ENCODE data around the gene LSAMP. TPM values are rescaled to one million over a fixed set of nuclear protein-coding genes. Genes with fewer than 3 reads are reported as not detected.
"Not testable (repeated sequence)": the region's sequence is repeated elsewhere in the genome, so short reads cannot be mapped to it uniquely, and the experiment has no call there.

LSAMP gene
- total RNA-seq, 4 donors from 2014 or later, result 0.30 to 5.5 (median 1.4) TPM

GRCh38 chr3:115800489-115801075 lies 644.7 kb downstream of the LSAMP start:
- intact Hi-C loops (cut with DNase I), result no loop called here
- H3K4me3 ChIP-seq, result no peak overlapping the region
- H3K27me3 ChIP-seq, result no peaks in the 10 kb centered on the region
- no peak for DNase-seq
- H3K4me1 ChIP-seq, result peaks cover 0 to 5% (median 4%) of the 10 kb centered on the region in 3 donors
- no peaks in the 10 kb centered on the region for H3K9me3 ChIP-seq
- 41 to 76% methylated on average over 4 of the region's 4 CpGs for WGBS, 2 donors
- TF ChIP-seq POLR2A (IDR thresholded peaks at IDR 0.05), result no peak
- TF ChIP-seq, protein P1, sequence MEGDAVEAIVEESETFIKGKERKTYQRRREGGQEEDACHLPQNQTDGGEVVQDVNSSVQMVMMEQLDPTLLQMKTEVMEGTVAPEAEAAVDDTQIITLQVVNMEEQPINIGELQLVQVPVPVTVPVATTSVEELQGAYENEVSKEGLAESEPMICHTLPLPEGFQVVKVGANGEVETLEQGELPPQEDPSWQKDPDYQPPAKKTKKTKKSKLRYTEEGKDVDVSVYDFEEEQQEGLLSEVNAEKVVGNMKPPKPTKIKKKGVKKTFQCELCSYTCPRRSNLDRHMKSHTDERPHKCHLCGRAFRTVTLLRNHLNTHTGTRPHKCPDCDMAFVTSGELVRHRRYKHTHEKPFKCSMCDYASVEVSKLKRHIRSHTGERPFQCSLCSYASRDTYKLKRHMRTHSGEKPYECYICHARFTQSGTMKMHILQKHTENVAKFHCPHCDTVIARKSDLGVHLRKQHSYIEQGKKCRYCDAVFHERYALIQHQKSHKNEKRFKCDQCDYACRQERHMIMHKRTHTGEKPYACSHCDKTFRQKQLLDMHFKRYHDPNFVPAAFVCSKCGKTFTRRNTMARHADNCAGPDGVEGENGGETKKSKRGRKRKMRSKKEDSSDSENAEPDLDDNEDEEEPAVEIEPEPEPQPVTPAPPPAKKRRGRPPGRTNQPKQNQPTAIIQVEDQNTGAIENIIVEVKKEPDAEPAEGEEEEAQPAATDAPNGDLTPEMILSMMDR (IDR thresholded peaks at IDR 0.05), result no peak
- H3K36me3 ChIP-seq, result no peaks in the 10 kb centered on the region
- H3K27ac ChIP-seq, result no peak overlapping the region

- H3K4me3 ChIP-seq; H3K4me1 ChIP-seq; intact Hi-C loops (cut with DNase I); H3K36me3 ChIP-seq; DNase-seq; H3K27ac ChIP-seq; H3K9me3 ChIP-seq; H3K27me3 ChIP-seq: not testable (repeated sequence)
- WGBS, 2 donors, result 74 to 91% methylated on average over 5 to 7 of the region's 7 CpGs
Observed at GRCh38 chr3:115800065-115800464, 645.2 kb downstream of the LSAMP start.

- TF ChIP-seq, protein P1 (IDR thresholded peaks at IDR 0.05), result no peak
- TF ChIP-seq POLR2A (IDR thresholded peaks at IDR 0.05), result no peak
- H3K4me3 ChIP-seq, result no peak overlapping the region
- intact Hi-C loops (cut with DNase I), result no loop called here
- 65 to 67% methylated on average over 6 of the region's 6 CpGs for WGBS, 2 donors
- no peaks in the 10 kb centered on the region for H3K36me3 ChIP-seq
- peaks cover 0 to 22% (median 0%) of the 10 kb centered on the region in 3 donors for H3K4me1 ChIP-seq
- H3K27me3 ChIP-seq, result no peaks in the 10 kb centered on the region
- H3K27ac ChIP-seq, result no peak overlapping the region
- no peak for DNase-seq
- H3K9me3 ChIP-seq, result no peaks in the 10 kb centered on the region
Observed at GRCh38 chr3:115792206-115792955, 652.9 kb downstream of the LSAMP start.

DNA sequence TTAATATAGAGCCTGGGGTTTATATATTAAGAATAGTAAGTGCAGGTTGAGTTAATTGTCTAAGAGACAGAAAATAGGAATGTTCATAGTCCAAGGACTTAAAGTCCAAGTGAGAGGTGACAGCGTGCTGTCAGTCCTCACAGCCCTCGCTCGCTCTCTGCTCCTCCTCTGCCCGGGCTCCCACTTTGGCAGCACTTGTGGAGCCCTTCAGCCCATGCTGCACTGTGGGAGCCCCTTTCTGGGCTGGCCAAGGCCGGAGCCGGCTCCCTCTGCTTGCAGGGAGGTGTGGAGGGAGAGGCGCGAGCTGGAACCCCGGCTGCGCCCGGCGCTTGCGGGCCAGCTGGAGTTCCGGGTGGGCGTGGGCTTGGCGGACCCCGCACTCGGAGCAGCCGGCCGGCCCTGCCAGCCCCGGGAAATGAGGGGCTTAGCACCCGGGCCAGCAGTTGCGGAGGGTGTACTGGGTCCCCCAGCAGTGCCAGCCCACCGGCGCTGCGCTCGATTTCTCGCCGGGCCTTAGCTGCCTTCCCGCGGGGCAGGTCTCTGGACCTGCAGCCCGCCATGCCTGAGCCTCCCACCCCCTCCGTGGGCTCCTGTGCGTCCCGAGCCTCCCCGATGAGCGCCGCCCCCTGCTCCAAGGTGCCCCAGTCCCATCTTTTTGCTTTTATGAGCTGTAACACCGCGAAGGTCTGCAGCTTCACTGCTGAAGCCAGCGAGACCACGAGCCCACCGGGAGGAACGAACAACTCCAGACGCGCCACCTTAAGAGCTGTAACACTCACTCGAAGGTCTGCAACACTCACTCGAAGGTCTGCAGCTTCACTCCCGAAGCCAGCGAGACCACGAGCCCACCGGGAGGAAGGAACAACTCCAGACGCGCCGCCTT lies 653.8 kb downstream of the LSAMP start:
- H3K4me3 ChIP-seq; intact Hi-C loops (cut with DNase I); DNase-seq; H3K27ac ChIP-seq; H3K36me3 ChIP-seq; H3K27me3 ChIP-seq; H3K9me3 ChIP-seq: not testable (repeated sequence)
- WGBS, 2 donors, result 88 to 93% methylated on average over 3 to 13 of the region's 55 CpGs
- H3K4me1 ChIP-seq, result peaks cover 0 to 22% (median 0%) of the 10 kb centered on the region in 3 donors

- H3K9me3 ChIP-seq, result no peaks in the 10 kb centered on the region
- H3K4me1 ChIP-seq, result peaks cover 0 to 22% (median 0%) of the 10 kb centered on the region in 3 donors
- intact Hi-C loops (cut with DNase I), result no loop called here
- no peak overlapping the region for H3K4me3 ChIP-seq
- 14 to 18% methylated on average over 3 of the region's 3 CpGs for WGBS, 2 donors
- TF ChIP-seq, protein P1 (IDR thresholded peaks at IDR 0.05), result no peak
- no peak for TF ChIP-seq POLR2A (IDR thresholded peaks at IDR 0.05)
- no peaks in the 10 kb centered on the region for H3K27me3 ChIP-seq
- no peaks in the 10 kb centered on the region for H3K36me3 ChIP-seq
- H3K27ac ChIP-seq, result peak overlapping the region in 1 of 4 donors; percentile 1
- DNase-seq, result no peak
Observed at GRCh38 chr3:115790759-115791158, 654.5 kb downstream of the LSAMP start.

DNA sequence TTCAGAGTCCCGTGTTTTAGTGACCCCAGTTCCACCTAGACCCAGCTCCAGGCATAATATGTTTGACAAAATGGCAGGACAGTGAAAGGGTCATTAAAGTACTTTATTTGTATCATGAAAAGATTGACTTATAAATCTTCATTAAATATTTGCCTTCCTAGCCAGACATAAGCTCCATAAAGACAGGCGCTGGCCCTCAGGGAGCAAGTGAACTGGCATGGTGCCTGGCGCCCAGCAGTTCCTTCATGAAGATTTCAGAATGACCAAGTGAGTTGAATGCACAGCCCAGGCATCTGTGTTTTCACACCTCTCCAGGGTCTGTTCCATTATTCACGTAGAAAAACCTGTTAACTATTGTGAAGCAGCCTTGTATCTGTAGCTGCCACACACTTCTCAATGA lies 655.8 kb downstream of the LSAMP start:
- H3K4me3 ChIP-seq, result no peak overlapping the region
- TF ChIP-seq, protein P1 (IDR thresholded peaks at IDR 0.05), result no peak
- TF ChIP-seq POLR2A (IDR thresholded peaks at IDR 0.05), result no peak
- H3K36me3 ChIP-seq, result no peaks in the 10 kb centered on the region
- no peaks in the 10 kb centered on the region for H3K27me3 ChIP-seq
- no peak overlapping the region for H3K27ac ChIP-seq
- no peaks in the 10 kb centered on the region for H3K9me3 ChIP-seq
- intact Hi-C loops (cut with DNase I), result no loop called here
- WGBS, 2 donors, result 75 to 78% methylated on average over 4 of the region's 4 CpGs
- H3K4me1 ChIP-seq, result peaks cover 4 to 33% (median 6%) of the 10 kb centered on the region in 3 donors
- no peak for DNase-seq

Data from esophagus squamous epithelium (tissue), 5 donors.